Caco-2 (cell line): ENCODE results near the gene ADRA2C. TPM values are rescaled to one million over a fixed set of nuclear protein-coding genes. Genes with fewer than 3 reads are reported as not detected.

Experiments used
- BruUV-seq: library from RNA; stranded (reverse); fragments of 400-500 nt; replicated peaks from 2 replicates; lab custom pipeline; 2021; lab: Mats Ljungman, UMichigan
- CTCF ChIA-PET: fragments of 300-600 bp; sonication (Branson Sonifier 250); formaldehyde crosslinking; loops from one replicate; lab custom pipeline; 2022; ENCODE audit warnings: antibody characterized with exemption; lab: Charles Lee
- POLR2A ChIA-PET: fragments of 300-600 bp; sonication (Branson Sonifier 250); formaldehyde crosslinking; loops from one replicate; lab custom pipeline; 2022; ENCODE audit warnings: antibody characterized with exemption; lab: Charles Lee
- DNase-seq, 2 experiments: peaks; one replicate each; pipeline versions ENCODE4 v3.0.0 to v3.0.0-alpha.2; 2020 to 2022
- H3K27me3 ChIP-seq: replicated peaks from 2 replicates; pipeline ENCODE4 v1.6.0; 2011; ENCODE audit warnings: low read length; ENCODE audit not compliant: control insufficient read depth, insufficient read depth
- H3K36me3 ChIP-seq: 2 replicates; pipeline ENCODE4 v1.5.1; 2011; ENCODE audit warnings: low read length; ENCODE audit not compliant: control insufficient read depth, insufficient read depth
- H3K4me1 ChIP-seq: fragments of 250-450 bp; sonication (Bioruptor Pico); 2 replicates; pipeline ENCODE4 v1.5.1; 2020; ENCODE audit warnings: mild to moderate bottlenecking
- H3K4me3 ChIP-seq: 2 replicates; pipeline ENCODE4 v1.5.1; 2011; ENCODE audit warnings: low read depth, mild to moderate bottlenecking, control low read depth, low read length
- H3K9me3 ChIP-seq: fragments of 250-450 bp; sonication (Bioruptor Pico); 2 replicates; pipeline ENCODE4 v1.5.1; 2020; ENCODE audit warnings: mild to moderate bottlenecking, moderate library complexity
- H3K27ac Mint-ChIP-seq: one replicate; pipeline ENCODE4 v1.8.0; 2022; ENCODE audit warnings: mixed read lengths; ENCODE audit not compliant: unreplicated experiment
- H3K27me3 Mint-ChIP-seq: one replicate; pipeline ENCODE4 v1.8.0; 2022; ENCODE audit warnings: mixed read lengths; ENCODE audit not compliant: insufficient read depth, unreplicated experiment
- H3K36me3 Mint-ChIP-seq: one replicate; pipeline ENCODE4 v1.8.0; 2022; ENCODE audit warnings: mild to moderate bottlenecking, mixed read lengths; ENCODE audit not compliant: insufficient read depth, unreplicated experiment
- H3K4me1 Mint-ChIP-seq: one replicate; pipeline ENCODE4 v1.8.0; 2022; ENCODE audit warnings: low read depth, mixed read lengths; ENCODE audit not compliant: unreplicated experiment
- H3K4me3 Mint-ChIP-seq: one replicate; pipeline ENCODE4 v1.8.0; 2022; ENCODE audit warnings: mild to moderate bottlenecking, moderate library complexity, mixed read lengths; ENCODE audit not compliant: unreplicated experiment
- H3K9me3 Mint-ChIP-seq: one replicate; pipeline ENCODE4 v1.8.0; 2022; ENCODE audit warnings: mixed read lengths; ENCODE audit not compliant: unreplicated experiment
- CTCF ChIP-seq, 2 experiments: fragments of 200-600 bp in 1 of 2; IDR thresholded peaks; 1 replicate in 1 of 2; 2 replicates in 1 of 2; pipeline versions ENCODE4 v1.5.1 to v1.8.0; 2011 to 2022; ENCODE audit warnings: antibody characterized with exemption in 1 of 2, control low read depth in 1 of 2, inconsistent platforms in 1 of 2, low read depth in 1 of 2, low read length in 1 of 2, mild to moderate bottlenecking in 1 of 2, moderate library complexity in 1 of 2; ENCODE audit not compliant: insufficient read depth in 1 of 2, severe bottlenecking in 1 of 2, unreplicated experiment in 1 of 2
- intact Hi-C: fragments of 100-400 bp; cut with micrococcal nuclease; formaldehyde crosslinking; loops from one replicate; pipeline ENCODE4 v1.10.0; 2022; ENCODE audit not compliant: unreplicated experiment
- total RNA-seq: library from RNA; stranded (reverse); gene quantifications from 2 replicates; pipeline ENCODE4 v1.2.3, GENCODE V29; 2022

ADRA2C gene
- total RNA-seq, 1 experiment from 2014 or later = 11.7 TPM

- peaks cover 4% of the 10 kb centered on the region for H3K27me3 Mint-ChIP-seq
- CTCF ChIA-PET = no interaction called here
- no peaks in the 10 kb centered on the region; the same call in 1 of the 2 replicates for H3K9me3 ChIP-seq
- H3K36me3 Mint-ChIP-seq = peaks cover 6% of the 10 kb centered on the region
- no peaks in the 10 kb centered on the region for H3K36me3 ChIP-seq
- peaks cover 3% of the 10 kb centered on the region for H3K9me3 Mint-ChIP-seq
- DNase-seq = no peak
- intact Hi-C loops = loop anchor here (10.0 kb wide), 1 partner anchor 155 kb away; no protein-coding TSS in a partner anchor
- BruUV-seq = no TSS peak
- no peak for TF ChIP-seq CTCF (IDR thresholded peaks at IDR 0.05; ENCODE audit: insufficient read depth in 1 of 2, low read depth in 1 of 2, low read length in 1 of 2, severe bottlenecking in 1 of 2, unreplicated experiment in 1 of 2)
- no peaks in the 10 kb centered on the region for H3K4me1 Mint-ChIP-seq
- POLR2A ChIA-PET = no interaction called here
- no peaks in the 10 kb centered on the region for H3K27me3 ChIP-seq
- no peak overlapping the region for H3K4me3 ChIP-seq
- no peak overlapping the region for H3K4me3 Mint-ChIP-seq
- peaks cover 5% of the 10 kb centered on the region for H3K4me1 ChIP-seq
- no peak overlapping the region for H3K27ac Mint-ChIP-seq
These were observed 23.4 kb downstream of the ADRA2C start for GRCh38 chr4:3789587-3789986.

- no peaks in the 10 kb centered on the region for H3K36me3 ChIP-seq
- no peak for DNase-seq
- H3K4me1 ChIP-seq = no peaks in the 10 kb centered on the region
- H3K4me3 Mint-ChIP-seq = no peak overlapping the region
- intact Hi-C loops = no loop called here
- no TSS peak for BruUV-seq
- TF ChIP-seq CTCF (IDR thresholded peaks at IDR 0.05; ENCODE audit: insufficient read depth in 1 of 2, low read depth in 1 of 2, low read length in 1 of 2, severe bottlenecking in 1 of 2, unreplicated experiment in 1 of 2) = no peak
- H3K4me3 ChIP-seq = no peak overlapping the region
- POLR2A ChIA-PET = no interaction called here
- no peak overlapping the region for H3K27ac Mint-ChIP-seq
- peaks cover 8% of the 10 kb centered on the region for H3K9me3 Mint-ChIP-seq
- H3K4me1 Mint-ChIP-seq = no peaks in the 10 kb centered on the region
- CTCF ChIA-PET = interaction anchor here (0.5 kb wide), 1 partner anchor 462 kb away, joined by 3 read pairs; no protein-coding TSS in a partner anchor
- peaks cover 4% of the 10 kb centered on the region for H3K27me3 Mint-ChIP-seq
- H3K9me3 ChIP-seq = no peaks in the 10 kb centered on the region; the same call in 1 of the 2 replicates
- H3K36me3 Mint-ChIP-seq = peaks cover 6% of the 10 kb centered on the region
- no peaks in the 10 kb centered on the region for H3K27me3 ChIP-seq
These were observed 23.9 kb downstream of the ADRA2C start for GRCh38 chr4:3790006-3790561.

- intact Hi-C loops = no loop called here
- Histone ChIP-seq H3K36me3 (no peaks in the 10 kb centered on the region), H3K27me3 (no peaks in the 10 kb centered on the region), H3K4me3 (no peak overlapping the region), H3K9me3 (no peaks in the 10 kb centered on the region; the same call in 1 of the 2 replicates), H3K4me1 (no peaks in the 10 kb centered on the region)
- H3K4me3 Mint-ChIP-seq = no peak overlapping the region
- peaks cover 4% of the 10 kb centered on the region for H3K27me3 Mint-ChIP-seq
- no peak for TF ChIP-seq CTCF (IDR thresholded peaks at IDR 0.05; ENCODE audit: insufficient read depth in 1 of 2, low read depth in 1 of 2, low read length in 1 of 2, severe bottlenecking in 1 of 2, unreplicated experiment in 1 of 2)
- BruUV-seq = no TSS peak
- peaks cover 6% of the 10 kb centered on the region for H3K36me3 Mint-ChIP-seq
- no peak for DNase-seq
- CTCF ChIA-PET = interaction anchor here (2.0 kb wide), 1 partner anchor 89 kb away, joined by 11 read pairs; no protein-coding TSS in a partner anchor
- H3K4me1 Mint-ChIP-seq = no peaks in the 10 kb centered on the region
- POLR2A ChIA-PET = no interaction called here
- peaks cover 11% of the 10 kb centered on the region for H3K9me3 Mint-ChIP-seq
- H3K27ac Mint-ChIP-seq = no peak overlapping the region
These were observed 25.1 kb downstream of the ADRA2C start for GRCh38 chr4:3791256-3791655.
